Liver (tissue), 9 donors: Measurements from ENCODE around the gene THSD4. TPM values are rescaled to one million over a fixed set of nuclear protein-coding genes. Genes with fewer than 3 reads are reported as not detected.

Source experiments
- DNase-seq: peaks from one replicate; pipeline ENCODE4 v3.0.0-alpha.2; 2017; ENCODE audit warnings: low spot score
- H3K27ac ChIP-seq, 2 donors: one replicate each; pipeline ENCODE4 v1.7.0; 2013; ENCODE audit warnings: inconsistent platforms in 2 of 2, low read length in 2 of 2, control low read depth in 1 of 2, low read depth in 1 of 2, mild to moderate bottlenecking in 1 of 2
- H3K27me3 ChIP-seq, 4 donors: one replicate each; pipeline versions ENCODE4 v1.6.1 to v1.7.0; 2013; ENCODE audit warnings: low read length in 3 of 4, inconsistent platforms in 1 of 4, mild to moderate bottlenecking in 1 of 4, moderate library complexity in 1 of 4; ENCODE audit not compliant: control insufficient read depth in 4 of 4, insufficient read depth in 4 of 4
- H3K36me3 ChIP-seq, 4 donors: one replicate each; pipeline versions ENCODE4 v1.6.1 to v1.7.0; 2013; ENCODE audit warnings: low read length in 3 of 4, mild to moderate bottlenecking in 3 of 4, low read depth in 1 of 4, moderate library complexity in 1 of 4; ENCODE audit not compliant: control insufficient read depth in 4 of 4, insufficient read depth in 3 of 4
- H3K4me1 ChIP-seq, 4 donors: one replicate each; pipeline versions ENCODE4 v1.6.1 to v1.7.0; 2013; ENCODE audit warnings: low read length in 3 of 4, mild to moderate bottlenecking in 3 of 4, moderate library complexity in 1 of 4; ENCODE audit not compliant: control insufficient read depth in 4 of 4, insufficient read depth in 4 of 4
- H3K4me3 ChIP-seq, 3 donors: one replicate each; pipeline versions ENCODE4 v1.6.1 to v1.7.0; 2013; ENCODE audit warnings: low read length in 3 of 3, control low read depth in 1 of 3, low read depth in 1 of 3, mild to moderate bottlenecking in 1 of 3
- H3K9ac ChIP-seq, 2 donors: one replicate each; pipeline ENCODE4 v1.7.0; 2013; ENCODE audit warnings: low read length in 2 of 2, mild to moderate bottlenecking in 2 of 2, moderate library complexity in 2 of 2, control low read depth in 1 of 2, low read depth in 1 of 2
- H3K9me3 ChIP-seq, 4 donors: one replicate each; pipeline versions ENCODE4 v1.6.1 to v1.7.0; 2013; ENCODE audit warnings: low read length in 3 of 4; ENCODE audit not compliant: control insufficient read depth in 4 of 4
- FOXA1 ChIP-seq: IDR thresholded peaks from 2 replicates; pipeline ENCODE4 v1.6.1; 2016; ENCODE audit warnings: antibody characterized with exemption
- FOXA2 ChIP-seq: IDR thresholded peaks from 2 replicates; pipeline ENCODE4 v1.6.1; 2016; ENCODE audit warnings: antibody characterized with exemption
- HNF4G ChIP-seq: IDR thresholded peaks from 2 replicates; pipeline ENCODE4 v1.6.1; 2016; ENCODE audit warnings: antibody characterized with exemption
- JUND ChIP-seq, 2 donors: IDR thresholded peaks; 2 replicates each; pipeline ENCODE4 v1.6.1; 2016; ENCODE audit warnings: antibody characterized with exemption in 2 of 2
- NR2F2 ChIP-seq: IDR thresholded peaks from 2 replicates; pipeline ENCODE4 v1.6.1; 2016; ENCODE audit warnings: antibody characterized with exemption
- RAD21 ChIP-seq, 2 donors: IDR thresholded peaks; 2 replicates each; pipeline ENCODE4 v1.6.1; 2016; ENCODE audit warnings: antibody characterized with exemption in 2 of 2, mild to moderate bottlenecking in 2 of 2
- SP1 ChIP-seq: IDR thresholded peaks from 2 replicates; pipeline ENCODE4 v1.6.1; 2018; ENCODE audit warnings: antibody characterized with exemption, mild to moderate bottlenecking
- TAF1 ChIP-seq: conservative IDR thresholded peaks from 2 replicates; pipeline ENCODE4 v1.6.1; 2016; ENCODE audit warnings: antibody characterized with exemption, mild to moderate bottlenecking
- WGBS: extraction: QIAGEN DNeasy Blood & Tissue Kit; methylation state at CpG from one replicate; pipeline ENCODE4 v1.1.7; 2013; 5-methylcytosine and 5-hydroxymethylcytosine counted together
- polyA plus RNA-seq, 2 donors: library from polyadenylated mRNA; stranded (reverse) in 1 of 2; unstranded in 1 of 2; fragments of 200-250 nt in 1 of 2; fragments of >200 nt in 1 of 2; fragmentation: Nextera tagmentation in 1 of 2; extraction: Ambion mirVana in 1 of 2; gene quantifications; one replicate each; pipeline versions ENCODE4 v1.2.1 to v1.2.3, GENCODE V29; 2013 to 2015
- total RNA-seq, 2 donors: library from RNA; depleted of rRNA; stranded (reverse); fragments of >200 nt; gene quantifications; one replicate each; pipeline ENCODE4 v1.2.3, GENCODE V29; 2014
- TF ChIP-seq, protein P1 (sequence below): IDR thresholded peaks from 2 replicates; pipeline ENCODE4 v1.6.1; 2016; ENCODE audit warnings: antibody characterized with exemption
- TF ChIP-seq, protein P2 (sequence below): IDR thresholded peaks from 2 replicates; pipeline ENCODE4 v1.6.1; 2016; ENCODE audit warnings: antibody characterized with exemption, mild to moderate bottlenecking
- donor health status: healthy.
- donor health status: healthy.
- donor health status: healthy.
- donor health status: healthy.
- donor health status: healthy.

The THSD4 gene
- total and polyA plus RNA-seq, 4 donors = 0.23 to 11.5 (median 1.9) TPM

DNA sequence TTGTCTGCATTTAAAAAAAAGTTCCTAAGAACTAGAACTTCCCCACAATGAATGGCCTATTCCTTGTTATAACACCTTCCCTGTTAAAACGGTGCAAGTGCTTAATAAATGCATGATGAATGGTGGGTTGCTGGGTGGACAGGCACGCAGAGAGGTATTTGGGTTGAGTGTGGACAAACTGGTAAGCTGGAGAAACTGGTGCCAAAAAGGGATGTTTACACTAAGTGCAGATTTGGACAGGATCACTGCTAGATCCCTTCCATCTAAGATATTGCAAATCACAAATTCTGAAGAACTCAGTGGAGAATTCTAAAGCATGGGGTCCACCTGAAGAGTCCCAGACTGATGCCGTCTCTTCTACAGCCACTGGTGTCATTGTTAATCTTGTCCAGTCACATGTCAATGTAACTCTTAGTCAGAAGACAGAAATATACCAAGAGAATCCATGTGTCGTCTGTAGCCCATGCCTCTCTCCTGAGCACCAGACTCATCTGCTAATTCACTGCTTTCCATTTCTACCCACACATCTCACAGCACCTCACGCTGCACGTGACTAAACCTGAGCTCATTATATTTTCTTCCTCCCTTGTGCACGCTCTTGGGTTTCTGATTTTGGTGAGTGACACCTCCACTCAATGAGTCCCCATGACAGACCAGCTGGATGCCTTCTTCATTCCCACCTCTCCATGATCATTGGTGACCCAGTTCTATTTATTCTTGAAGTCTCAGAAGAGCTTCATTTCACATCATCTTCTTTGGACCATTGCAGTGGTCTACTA lies 328.9 kb downstream of the THSD4 start:
- TF ChIP-seq RAD21 (IDR thresholded peaks at IDR 0.05) (no peak), FOXA1 (peak; percentile 20), FOXA2 (peak; percentile 42), HNF4G (no peak), SP1 (no peak)
- TF ChIP-seq, protein P1, sequence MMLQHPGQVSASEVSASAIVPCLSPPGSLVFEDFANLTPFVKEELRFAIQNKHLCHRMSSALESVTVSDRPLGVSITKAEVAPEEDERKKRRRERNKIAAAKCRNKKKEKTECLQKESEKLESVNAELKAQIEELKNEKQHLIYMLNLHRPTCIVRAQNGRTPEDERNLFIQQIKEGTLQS = no peak
- TF ChIP-seq, protein P2, sequence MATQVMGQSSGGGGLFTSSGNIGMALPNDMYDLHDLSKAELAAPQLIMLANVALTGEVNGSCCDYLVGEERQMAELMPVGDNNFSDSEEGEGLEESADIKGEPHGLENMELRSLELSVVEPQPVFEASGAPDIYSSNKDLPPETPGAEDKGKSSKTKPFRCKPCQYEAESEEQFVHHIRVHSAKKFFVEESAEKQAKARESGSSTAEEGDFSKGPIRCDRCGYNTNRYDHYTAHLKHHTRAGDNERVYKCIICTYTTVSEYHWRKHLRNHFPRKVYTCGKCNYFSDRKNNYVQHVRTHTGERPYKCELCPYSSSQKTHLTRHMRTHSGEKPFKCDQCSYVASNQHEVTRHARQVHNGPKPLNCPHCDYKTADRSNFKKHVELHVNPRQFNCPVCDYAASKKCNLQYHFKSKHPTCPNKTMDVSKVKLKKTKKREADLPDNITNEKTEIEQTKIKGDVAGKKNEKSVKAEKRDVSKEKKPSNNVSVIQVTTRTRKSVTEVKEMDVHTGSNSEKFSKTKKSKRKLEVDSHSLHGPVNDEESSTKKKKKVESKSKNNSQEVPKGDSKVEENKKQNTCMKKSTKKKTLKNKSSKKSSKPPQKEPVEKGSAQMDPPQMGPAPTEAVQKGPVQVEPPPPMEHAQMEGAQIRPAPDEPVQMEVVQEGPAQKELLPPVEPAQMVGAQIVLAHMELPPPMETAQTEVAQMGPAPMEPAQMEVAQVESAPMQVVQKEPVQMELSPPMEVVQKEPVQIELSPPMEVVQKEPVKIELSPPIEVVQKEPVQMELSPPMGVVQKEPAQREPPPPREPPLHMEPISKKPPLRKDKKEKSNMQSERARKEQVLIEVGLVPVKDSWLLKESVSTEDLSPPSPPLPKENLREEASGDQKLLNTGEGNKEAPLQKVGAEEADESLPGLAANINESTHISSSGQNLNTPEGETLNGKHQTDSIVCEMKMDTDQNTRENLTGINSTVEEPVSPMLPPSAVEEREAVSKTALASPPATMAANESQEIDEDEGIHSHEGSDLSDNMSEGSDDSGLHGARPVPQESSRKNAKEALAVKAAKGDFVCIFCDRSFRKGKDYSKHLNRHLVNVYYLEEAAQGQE = no peak
- no peak overlapping the region for H3K4me3 ChIP-seq
- no peaks in the 10 kb centered on the region for H3K27me3 ChIP-seq
- no peaks in the 10 kb centered on the region for H3K36me3 ChIP-seq
- 78% methylated on average over 7 of the region's 7 CpGs for WGBS
- no peak overlapping the region for H3K27ac ChIP-seq
- no peak for DNase-seq
- no peaks in the 10 kb centered on the region for H3K9me3 ChIP-seq
- H3K4me1 ChIP-seq = peaks cover 0 to 41% (median 27%) of the 10 kb centered on the region in 4 donors
- H3K9ac ChIP-seq = no peak overlapping the region

DNA sequence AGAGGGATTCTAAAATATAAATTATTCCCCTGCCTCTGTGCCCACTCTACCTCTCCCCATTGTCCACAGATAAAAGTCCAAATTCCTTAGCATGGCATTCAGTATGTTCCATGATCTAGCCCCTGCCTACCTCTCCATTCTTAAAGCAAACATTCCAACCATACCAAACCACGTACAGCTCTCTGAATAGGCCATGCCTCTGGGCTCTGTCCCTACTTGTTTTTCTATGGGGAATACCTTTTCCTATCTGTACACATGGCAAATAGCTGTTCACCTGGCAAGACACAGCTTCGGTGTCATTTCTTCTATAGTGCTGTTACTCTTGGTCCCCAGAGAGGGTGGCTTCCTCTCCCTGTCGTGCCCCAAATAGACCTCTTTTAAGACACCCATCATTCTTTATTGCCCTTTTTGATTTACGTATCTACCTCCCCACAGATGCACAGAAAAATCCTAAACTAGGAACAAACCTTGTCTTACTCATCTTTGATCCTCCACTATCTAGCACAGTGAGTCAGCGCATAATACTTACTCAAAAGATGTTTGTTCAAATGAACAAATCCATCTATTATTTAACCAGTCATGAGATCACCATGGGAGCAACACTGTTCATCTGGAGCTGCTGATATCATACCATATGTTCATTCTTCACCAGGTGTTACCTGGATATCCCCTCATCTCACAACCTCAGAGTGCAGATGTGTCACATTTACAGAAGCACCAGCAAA lies 329.8 kb downstream of the THSD4 start:
- Histone ChIP-seq H3K4me1 (peaks cover 0 to 41% (median 27%) of the 10 kb centered on the region in 4 donors), H3K27me3 (no peaks in the 10 kb centered on the region), H3K9me3 (no peaks in the 10 kb centered on the region), H3K36me3 (no peaks in the 10 kb centered on the region), H3K27ac (no peak overlapping the region), H3K4me3 (no peak overlapping the region), H3K9ac (no peak overlapping the region)
- 86% methylated on average over 5 of the region's 5 CpGs for WGBS
- DNase-seq = no peak
- no peak for TF ChIP-seq RAD21 (IDR thresholded peaks at IDR 0.05)
- TF ChIP-seq, protein P2 = no peak
- TF ChIP-seq TAF1 = no peak
- no peak for TF ChIP-seq HNF4G
- no peak for TF ChIP-seq NR2F2
- TF ChIP-seq, protein P1 = no peak
- no peak for TF ChIP-seq JUND (IDR thresholded peaks at IDR 0.05)
